Cardiac muscle cell (in vitro differentiated cells and primary cell): ENCODE results near the gene DOCK3. TPM values are rescaled to one million over a fixed set of nuclear protein-coding genes. Genes with fewer than 3 reads are reported as not detected.

Experiments
- DNase-seq, 2 donors: peaks; one replicate each; pipeline versions ENCODE4 v3.0.0 to v3.0.0-alpha.2; 2010 to 2017; ENCODE audit warnings: low read depth in 1 of 2, low spot score in 1 of 2
- H3K27ac ChIP-seq: fragments of 200-600 bp; sonication (generic); 2 replicates; pipeline ENCODE4 v1.5.1; 2016
- H3K27me3 ChIP-seq: fragments of 200-600 bp; sonication (generic); 2 replicates; pipeline ENCODE4 v1.6.0; 2016; ENCODE audit warnings: control low read depth
- H3K36me3 ChIP-seq: fragments of 200-600 bp; sonication (generic); 2 replicates; pipeline ENCODE4 v1.5.1; 2016; ENCODE audit warnings: control low read depth
- H3K4me1 ChIP-seq: fragments of 200-600 bp; sonication (generic); 2 replicates; pipeline ENCODE4 v1.8.1; 2017; ENCODE audit warnings: low read depth, mild to moderate bottlenecking, mixed run types
- H3K4me3 ChIP-seq: fragments of 200-600 bp; sonication (generic); 2 replicates; pipeline ENCODE4 v1.5.1; 2016; ENCODE audit warnings: mild to moderate bottlenecking
- H3K9me3 ChIP-seq: fragments of 200-600 bp; sonication (generic); 2 replicates; pipeline ENCODE4 v1.5.1; 2017; ENCODE audit warnings: low read depth, mild to moderate bottlenecking, control low read depth
- CTCF ChIP-seq: IDR thresholded peaks from 2 replicates; pipeline ENCODE4 v1.5.1; 2012; ENCODE audit warnings: low read depth, mild to moderate bottlenecking, low read length
- polyA plus RNA-seq: library from polyadenylated mRNA; unstranded; fragments of >200 nt; fragmentation: Nextera tagmentation; extraction: Ambion mirVana; gene quantifications from 2 replicates; pipeline ENCODE4 v1.2.1, GENCODE V29; 2016
- total RNA-seq: library from RNA; depleted of rRNA; stranded (reverse); fragments of >200 nt; gene quantifications from 2 replicates; pipeline ENCODE4 v1.2.3, GENCODE V29; 2016

Gene DOCK3
- total and polyA plus RNA-seq, 2 experiments from 2014 or later = 0.56 to 1.3 TPM

- Histone ChIP-seq H3K4me1 (no peaks in the 10 kb centered on the region), H3K4me3 (no peak overlapping the region), H3K9me3 (no peaks in the 10 kb centered on the region), H3K27me3 (no peaks in the 10 kb centered on the region), H3K27ac (no peak overlapping the region), H3K36me3 (no peaks in the 10 kb centered on the region)
- no peak for DNase-seq
- no peak for TF ChIP-seq CTCF
Measured at GRCh38 chr3:51374456-51374855, 699.7 kb downstream of the DOCK3 start.

- Histone ChIP-seq H3K9me3 (no peaks in the 10 kb centered on the region), H3K4me1 (no peaks in the 10 kb centered on the region), H3K36me3 (no peaks in the 10 kb centered on the region), H3K27ac (no peak overlapping the region), H3K4me3 (no peak overlapping the region), H3K27me3 (no peaks in the 10 kb centered on the region)
- no peak for TF ChIP-seq CTCF
- DNase-seq = no peak
Measured at GRCh38 chr3:51375136-51375535, 700.4 kb downstream of the DOCK3 start.

GRCh38 chr3:51375571-51375970 is 700.8 kb downstream of the DOCK3 start:
- H3K9me3 ChIP-seq = no peaks in the 10 kb centered on the region
- H3K27me3 ChIP-seq = no peaks in the 10 kb centered on the region
- H3K27ac ChIP-seq = no peak overlapping the region
- no peaks in the 10 kb centered on the region for H3K36me3 ChIP-seq
- no peak overlapping the region for H3K4me3 ChIP-seq
- no peak for DNase-seq
- H3K4me1 ChIP-seq = no peaks in the 10 kb centered on the region
- no peak for TF ChIP-seq CTCF

GRCh38 chr3:51378065-51378464 is 703.3 kb downstream of the DOCK3 start:
- no peak for TF ChIP-seq CTCF
- no peak for DNase-seq
- Histone ChIP-seq H3K4me3 (no peak overlapping the region), H3K36me3 (no peaks in the 10 kb centered on the region), H3K27ac (no peak overlapping the region), H3K9me3 (no peaks in the 10 kb centered on the region), H3K27me3 (no peaks in the 10 kb centered on the region), H3K4me1 (no peaks in the 10 kb centered on the region)

- no peak for DNase-seq
- no peaks in the 10 kb centered on the region for H3K36me3 ChIP-seq
- H3K4me1 ChIP-seq = peaks cover 3% of the 10 kb centered on the region
- H3K9me3 ChIP-seq = no peaks in the 10 kb centered on the region
- H3K27me3 ChIP-seq = no peaks in the 10 kb centered on the region
- TF ChIP-seq CTCF = no peak
- no peak overlapping the region for H3K27ac ChIP-seq
- no peak overlapping the region for H3K4me3 ChIP-seq
Measured at GRCh38 chr3:51378726-51379125, 704.0 kb downstream of the DOCK3 start.

- TF ChIP-seq CTCF = no peak
- Histone ChIP-seq H3K9me3 (no peaks in the 10 kb centered on the region), H3K4me3 (no peak overlapping the region), H3K27ac (no peak overlapping the region), H3K27me3 (no peaks in the 10 kb centered on the region), H3K4me1 (peaks cover 5% of the 10 kb centered on the region), H3K36me3 (no peaks in the 10 kb centered on the region)
- no peak for DNase-seq
Measured at GRCh38 chr3:51379301-51379700, 704.6 kb downstream of the DOCK3 start.
